HK-2 (cell line): ENCODE measurements around the gene MRAP.
"Not testable (repeated sequence)": the region's sequence is repeated elsewhere in the genome, so short reads cannot be mapped to it uniquely, and the experiment has no call there.

Source experiments
- DNase-seq: peaks from one replicate; pipeline ENCODE4 v3.0.0-alpha.2; 2018; ENCODE audit not compliant: unreplicated experiment

Gene MRAP

GRCh38 chr21:32300117-32300681 is 1.5 kb downstream of the MRAP start:
- DNase-seq = no peak

DNA sequence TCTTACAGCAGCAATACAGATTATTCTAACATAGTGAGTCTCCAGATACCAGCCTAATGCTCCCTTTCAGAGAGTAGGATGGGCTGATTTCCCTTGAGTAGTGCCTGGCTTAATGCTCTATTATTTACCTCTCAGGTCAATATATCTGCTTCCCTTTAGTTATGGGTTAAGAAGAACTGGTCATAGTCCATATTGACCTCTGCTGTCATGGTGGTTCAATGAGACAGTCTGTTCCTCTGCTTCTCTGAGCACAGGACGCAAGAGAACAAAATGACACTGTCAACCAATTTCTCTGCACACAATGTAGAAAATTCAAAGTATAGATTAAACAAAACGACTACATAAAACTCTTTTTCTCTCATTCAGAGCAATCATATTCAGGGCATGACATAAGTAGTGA is 2.9 kb downstream of the MRAP start:
- no peak for DNase-seq

DNA sequence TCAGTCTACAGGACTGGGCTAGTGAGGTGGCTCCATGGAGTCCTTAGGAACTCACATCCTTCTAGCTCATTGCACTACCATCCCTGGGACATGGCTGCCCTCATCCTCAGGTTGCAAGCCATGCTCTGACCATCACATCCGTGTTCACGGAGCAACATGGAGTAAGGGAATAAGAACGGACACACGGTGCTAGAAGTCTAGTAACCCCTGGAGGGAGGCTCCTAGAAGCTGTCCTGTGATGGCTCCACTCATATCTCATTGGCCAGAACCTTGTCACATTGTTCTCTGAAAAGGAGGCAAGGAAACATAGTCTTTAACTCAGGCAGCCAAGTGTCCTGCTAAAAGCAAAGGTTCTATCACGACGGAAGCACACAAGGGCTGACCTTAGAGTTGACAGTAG is 3.9 kb downstream of the MRAP start:
- no peak for DNase-seq

GRCh38 chr21:32303385-32303784 is 4.7 kb downstream of the MRAP start:
- no peak for DNase-seq

- DNase-seq = no peak
These were observed 6.3 kb downstream of the MRAP start for GRCh38 chr21:32304998-32305397.

- no peak for DNase-seq
These were observed 7.5 kb downstream of the MRAP start for GRCh38 chr21:32306021-32306780.

DNA sequence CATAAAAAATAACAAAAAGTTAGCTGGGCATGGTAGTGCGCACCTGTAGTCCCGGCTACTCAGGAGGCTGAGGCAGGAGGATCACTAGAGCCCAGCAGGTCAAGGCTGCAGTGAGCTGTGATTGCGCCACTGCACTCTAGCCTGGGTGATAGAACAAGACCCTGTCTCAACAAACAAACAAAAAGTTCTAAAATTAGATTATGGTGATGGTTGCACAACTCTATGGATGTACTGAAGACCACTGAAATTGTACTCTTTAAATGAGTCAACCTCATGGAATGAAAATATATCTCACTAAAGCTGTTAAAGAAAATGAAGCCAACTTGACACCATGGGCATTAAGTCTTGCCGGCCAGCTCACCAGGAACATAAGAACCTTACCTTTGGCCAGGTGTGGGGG is 9.1 kb downstream of the MRAP start:
- DNase-seq = no peak

- DNase-seq = no peak
These were observed 10.0 kb downstream of the MRAP start for GRCh38 chr21:32308696-32309095.

DNA sequence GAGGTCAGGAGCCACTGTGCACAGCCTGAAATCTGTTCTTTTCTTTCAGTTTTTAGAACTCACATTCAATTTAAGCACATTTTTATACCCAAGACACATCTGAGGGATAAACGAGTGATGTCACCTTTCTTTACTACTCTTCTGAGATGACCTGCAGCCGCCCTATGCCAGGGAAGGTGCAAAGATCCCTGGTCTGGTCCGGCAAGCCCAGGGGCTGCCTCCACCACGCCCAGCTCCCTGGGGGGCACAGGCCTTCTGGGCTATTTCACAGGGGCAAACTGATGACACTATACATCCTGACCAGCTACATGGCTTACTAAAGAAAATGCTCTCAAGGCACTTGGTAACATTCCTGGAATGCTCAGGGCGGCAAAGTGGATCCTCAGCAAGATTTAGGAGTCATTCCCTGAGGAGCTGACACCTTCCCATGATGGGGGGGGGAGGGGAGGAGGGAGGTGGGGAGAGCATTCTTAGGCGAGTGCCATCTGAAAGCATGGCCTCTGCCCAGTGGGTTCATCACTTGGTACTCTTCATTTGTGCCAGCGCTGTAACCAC is 11.3 kb downstream of the MRAP start:
- DNase-seq = no peak

GRCh38 chr21:32310976-32311375 is 12.3 kb downstream of the MRAP start:
- DNase-seq = not testable (repeated sequence)

DNA sequence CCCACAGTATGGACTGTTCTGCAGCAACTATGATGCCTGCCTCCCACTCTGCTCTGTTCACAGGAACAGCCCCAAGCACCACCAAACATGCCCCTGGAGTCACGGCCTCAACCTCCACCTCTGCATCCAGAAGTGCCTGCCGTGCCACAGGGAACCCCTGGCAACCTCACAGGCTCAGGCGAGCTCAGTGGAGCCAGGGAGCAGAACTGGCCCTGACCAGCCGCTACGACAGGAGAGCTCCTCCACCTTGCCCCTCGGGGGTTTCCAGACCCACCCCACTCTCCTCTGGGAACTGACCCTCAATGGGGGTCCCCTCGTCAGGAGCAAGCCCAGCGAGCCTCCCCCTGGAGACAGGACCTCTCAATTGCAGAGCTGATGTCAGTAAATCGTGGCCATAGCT is 13.0 kb downstream of the MRAP start:
- no peak for DNase-seq

GRCh38 chr21:32312326-32312725 is 13.7 kb downstream of the MRAP start:
- no peak for DNase-seq

DNA sequence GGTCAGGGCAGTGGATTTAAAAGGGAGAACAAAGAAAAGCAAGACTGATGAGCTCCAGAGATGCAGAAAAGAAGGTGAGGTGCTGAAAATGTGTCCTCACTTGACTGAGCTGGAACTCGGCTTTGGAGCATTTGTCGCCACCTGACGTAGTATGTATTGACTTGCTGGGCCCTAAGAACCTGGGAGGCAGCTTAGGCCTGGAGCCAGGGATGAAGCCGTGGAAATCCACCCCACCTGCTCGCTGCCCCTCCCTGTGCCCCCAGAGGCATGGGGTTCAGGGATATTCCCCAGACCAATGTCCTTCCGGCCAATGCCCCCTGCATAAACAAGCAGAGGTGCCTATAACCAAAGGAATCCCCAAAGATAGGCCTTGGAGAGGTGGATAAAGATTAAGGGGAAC is 14.3 kb downstream of the MRAP start:
- no peak for DNase-seq

DNA sequence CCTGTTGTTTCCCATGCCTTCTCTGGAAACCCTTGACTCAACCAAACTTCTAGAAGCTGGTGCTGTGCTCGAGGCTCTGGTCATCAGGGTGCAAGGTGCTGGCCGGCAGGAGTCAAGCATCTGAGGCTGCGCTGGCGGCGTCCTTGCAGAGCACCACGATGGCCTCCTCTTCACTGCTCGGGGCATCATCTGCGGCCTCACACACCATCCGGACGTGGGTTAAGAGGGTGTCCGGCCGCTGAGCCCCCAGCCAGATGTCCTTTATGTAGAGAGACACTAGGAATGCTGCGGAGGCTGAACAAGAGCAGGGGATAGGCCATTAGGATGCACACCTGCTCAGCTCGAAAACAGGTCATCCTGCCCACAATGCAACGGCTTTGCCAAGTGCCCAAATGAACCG is 16.2 kb downstream of the MRAP start:
- DNase-seq = no peak

DNA sequence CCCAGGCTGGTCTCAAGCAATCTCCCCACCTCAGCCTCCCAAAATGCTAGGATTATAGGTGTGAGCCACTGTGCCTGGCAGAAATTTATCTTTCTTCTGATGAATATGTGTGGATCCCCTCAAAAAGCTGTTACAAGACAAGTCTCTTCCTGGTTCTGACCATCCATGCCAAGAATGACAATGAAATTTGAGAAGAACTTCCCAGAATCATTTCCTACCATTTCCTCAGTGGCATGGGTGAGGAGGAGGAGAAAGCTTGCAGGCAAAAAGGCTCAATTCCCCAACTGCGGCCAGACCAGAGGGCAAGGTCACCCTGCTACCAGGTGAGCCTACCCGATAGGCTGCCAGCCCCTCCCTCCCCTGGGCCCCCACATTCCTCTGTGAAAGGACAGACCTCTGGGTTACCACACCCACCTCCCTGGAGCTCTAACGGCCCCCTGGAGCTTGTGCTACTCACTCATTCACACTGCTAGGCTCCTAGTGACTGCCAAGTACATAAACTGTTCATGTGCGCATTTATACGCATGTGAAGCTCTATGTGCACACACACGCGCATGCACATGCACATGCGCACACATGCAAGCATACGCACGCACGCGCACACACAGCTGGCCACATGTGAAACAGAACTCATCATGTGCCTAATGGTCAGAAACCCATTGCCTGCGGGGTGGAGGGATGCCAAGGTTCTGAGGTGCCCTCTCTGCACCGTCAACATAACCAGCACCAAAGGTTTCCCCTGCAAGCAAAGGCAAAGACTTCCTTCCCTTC is 17.0 kb downstream of the MRAP start:
- no peak for DNase-seq

- DNase-seq = no peak
These were observed 17.9 kb downstream of the MRAP start for GRCh38 chr21:32316361-32317215.

GRCh38 chr21:32317726-32318125 is 19.1 kb downstream of the MRAP start:
- no peak for DNase-seq

GRCh38 chr21:32319012-32319411 is 20.4 kb downstream of the MRAP start:
- DNase-seq = no peak

GRCh38 chr21:32320059-32320458 is 21.4 kb downstream of the MRAP start:
- DNase-seq = no peak

- no peak for DNase-seq
These were observed 22.1 kb downstream of the MRAP start for GRCh38 chr21:32320726-32321125.

DNA sequence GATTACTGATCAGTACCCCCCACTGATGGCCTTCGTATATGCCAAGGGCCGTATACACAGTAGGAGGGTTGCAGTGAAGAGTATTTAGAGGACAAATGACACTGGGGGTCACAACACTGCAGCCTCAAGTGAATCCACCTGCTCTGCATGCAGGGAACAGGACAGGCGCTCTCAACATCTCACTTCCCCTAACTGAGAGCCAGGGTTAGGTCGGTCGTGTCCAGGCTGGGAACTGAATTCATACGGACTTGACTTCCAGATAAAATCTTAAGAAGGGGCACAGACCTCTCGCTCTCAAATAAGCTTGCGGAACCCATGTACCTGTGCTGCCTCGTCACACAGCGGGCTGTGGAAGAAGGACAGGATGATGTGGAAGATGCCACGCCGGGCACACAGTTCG is 22.8 kb downstream of the MRAP start:
- no peak for DNase-seq

DNA sequence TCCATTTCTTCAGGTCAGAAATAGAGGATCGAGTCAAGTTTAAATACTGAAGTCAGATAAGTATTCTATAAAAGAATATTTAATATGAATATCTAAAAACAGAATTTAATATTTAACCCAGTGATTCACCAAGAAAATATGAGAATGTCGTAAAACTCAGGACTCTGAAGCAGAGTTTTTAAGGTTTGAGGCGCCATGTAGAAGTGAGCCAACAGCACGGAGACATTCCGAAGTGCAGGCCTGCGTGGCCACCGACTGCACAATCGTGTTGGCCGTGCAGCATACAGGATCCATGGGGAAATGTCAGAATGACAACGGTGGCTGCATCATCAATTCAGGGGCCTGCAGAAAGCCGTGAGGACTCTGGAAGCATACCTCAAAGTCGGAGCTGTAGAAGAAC is 23.4 kb downstream of the MRAP start:
- no peak for DNase-seq
